HepG2 (cell line): ENCODE measurements around the gene KLKB1. TPM values are rescaled to one million over a fixed set of nuclear protein-coding genes. Genes with fewer than 3 reads are reported as not detected.
A peak's percentile ranks its signal among the peaks of the same experiment; 100 is the strongest.

Experiments used
- ATF7 ChIP-seq, 2 experiments: fragments of 450-650 bp in 1 of 2; sonication (generic) in 1 of 2; formaldehyde crosslinking in 1 of 2; IDR thresholded peaks; 2 replicates each; pipeline versions ENCODE4 v1.4.0 to v1.6.1; 2016 to 2020; ENCODE audit warnings: antibody characterized with exemption in 1 of 2, mild to moderate bottlenecking in 1 of 2, missing genetic modification reagents in 1 of 2
- FOSL2 ChIP-seq: sonication (generic); formaldehyde crosslinking; IDR thresholded peaks from 2 replicates; pipeline ENCODE4 v1.4.0; 2020; ENCODE audit warnings: missing genetic modification reagents
- IRX3 ChIP-seq: sonication (generic); formaldehyde crosslinking; IDR thresholded peaks from 2 replicates; pipeline ENCODE4 v1.8.1; 2023; ENCODE audit warnings: mild to moderate bottlenecking, low read depth, missing genetic modification reagents, borderline replicate concordance
- JARID2 ChIP-seq: sonication (generic); formaldehyde crosslinking; IDR thresholded peaks from 2 replicates; pipeline ENCODE4 v1.8.1; 2023; ENCODE audit warnings: missing genetic modification reagents, inconsistent platforms; ENCODE audit not compliant: insufficient replicate concordance
- NFIC ChIP-seq: IDR thresholded peaks from 2 replicates; pipeline ENCODE4 v1.6.1; 2012; ENCODE audit warnings: mild to moderate bottlenecking, low read length, inconsistent platforms
- POLR2A ChIP-seq, 2 experiments: IDR thresholded peaks; 2 replicates each; pipeline ENCODE4 v1.6.1; 2011; ENCODE audit warnings: low read depth in 2 of 2, low read length in 2 of 2, mild to moderate bottlenecking in 1 of 2, moderate library complexity in 1 of 2; ENCODE audit not compliant: insufficient read depth in 1 of 2
- RERE ChIP-seq: IDR thresholded peaks from 2 replicates; pipeline ENCODE4 v1.6.1; 2016; ENCODE audit warnings: low read depth, missing genetic modification reagents, missing compliant biosample characterization
- SKI ChIP-seq: fragments of 450-650 bp; IDR thresholded peaks from one replicate; pipeline ENCODE4 v1.6.1; 2018; ENCODE audit warnings: mild to moderate bottlenecking; ENCODE audit not compliant: partially characterized antibody
- ZFP1 ChIP-seq: IDR thresholded peaks from 2 replicates; pipeline ENCODE4 v1.6.1; 2016
- ZNF414 ChIP-seq: sonication (generic); formaldehyde crosslinking; IDR thresholded peaks from 2 replicates; pipeline ENCODE4 v1.5.0; 2020; ENCODE audit warnings: missing genetic modification reagents
- ZNF572 ChIP-seq: sonication (generic); formaldehyde crosslinking; IDR thresholded peaks from 2 replicates; pipeline ENCODE4 v1.5.1; 2020; ENCODE audit warnings: mild to moderate bottlenecking, missing genetic modification reagents
- ZNF646 ChIP-seq: sonication (generic); formaldehyde crosslinking; IDR thresholded peaks from 2 replicates; pipeline ENCODE4 v1.9.0; 2021; ENCODE audit warnings: mild to moderate bottlenecking, missing genetic modification reagents
- ZNF746 ChIP-seq: sonication (generic); formaldehyde crosslinking; IDR thresholded peaks from 2 replicates; pipeline ENCODE4 v1.8.0; 2022; ENCODE audit warnings: mild to moderate bottlenecking, missing genetic modification reagents
- ZSCAN21 ChIP-seq: sonication (generic); formaldehyde crosslinking; IDR thresholded peaks from 2 replicates; pipeline ENCODE4 v1.8.0; 2022; ENCODE audit warnings: mild to moderate bottlenecking, missing genetic modification reagents, moderate library complexity, borderline replicate concordance
- ZSCAN9 ChIP-seq: IDR thresholded peaks from 2 replicates; pipeline ENCODE4 v1.6.1; 2016; ENCODE audit warnings: borderline replicate concordance
- polyA plus RNA-seq, 8 experiments: library from polyadenylated mRNA; depleted of rRNA in 3 of 8; stranded (reverse) in 7 of 8; unstranded in 1 of 8; fragments of >200 nt; fragmentation: Illumina TruSeq in 4 of 8; extraction: Trizol in 4 of 8; gene quantifications; 2 replicates each; pipeline versions ENCODE4 v1.2.1 to v1.2.3, GENCODE V29; 2011 to 2016; ENCODE audit warnings: low read depth in 4 of 8, missing spikeins in 1 of 8, mixed read lengths in 1 of 8; ENCODE audit not compliant: insufficient read depth in 1 of 8
- total RNA-seq, 5 experiments: library from RNA; depleted of rRNA; stranded (reverse); fragments of >200 nt; fragmentation: Illumina TruSeq; extraction: Trizol; gene quantifications; 2 replicates each; pipeline ENCODE4 v1.2.3, GENCODE V29; 2016; ENCODE audit warnings: low read depth in 1 of 5

KLKB1 gene
- total and polyA plus RNA-seq, 2 of the 13 experiments (the other 11 are each of a cell fraction or from before 2014, with no cell fraction given), result 0.26 to 0.49 TPM

GRCh38 chr4:186265683-186266652, 38.7 kb downstream of the KLKB1 start, which contains the start of gene F11 (continued):
- no peak for TF ChIP-seq JARID2
- no peak for TF ChIP-seq ZSCAN21
- TF ChIP-seq SKI, result peak; percentile 27
- TF ChIP-seq ZNF746, result no peak
- TF ChIP-seq RERE (CRISPR knock-in tag), result no peak
- peak; percentile 68 to 73 for TF ChIP-seq POLR2A (IDR thresholded peaks at IDR 0.05; ENCODE audit: insufficient read depth in 1 of 2, low read depth in 2 of 2, low read length in 2 of 2)
- no peak for TF ChIP-seq IRX3 (CRISPR knock-in tag)
- no peak for TF ChIP-seq ZNF646 (CRISPR knock-in tag)
- TF ChIP-seq NFIC, result peak; percentile 71; the same call in 1 of the 2 replicates
- no peak; the same call in 1 of the 2 replicates for TF ChIP-seq ZSCAN9 (CRISPR knock-in tag)
- TF ChIP-seq ATF7 (IDR thresholded peaks at IDR 0.05), result no peak
- TF ChIP-seq ATF7 (CRISPR knock-in tag; IDR thresholded peaks at IDR 0.05), result no peak
- TF ChIP-seq ZNF572 (CRISPR knock-in tag), result no peak
- TF ChIP-seq ZFP1 (CRISPR knock-in tag), result no peak; the same call in 1 of the 2 replicates
- no peak for TF ChIP-seq ZNF414 (CRISPR knock-in tag)
- no peak for TF ChIP-seq FOSL2 (CRISPR knock-in tag)
